Measurements from ENCODE around the gene DAGLB.
"Not testable (repeated sequence)": the region's sequence is repeated elsewhere in the genome, so short reads cannot be mapped to it uniquely, and the experiment has no call there.

GRCh38 chr7:6450591-6450990 is 2.8 kb upstream of the DAGLB start:
- TF ChIP-seq POLR2AphosphoS5 (IDR thresholded peaks at IDR 0.05; ENCODE audit: borderline replicate concordance, low read depth, low read length); EZH2 (IDR thresholded peaks at IDR 0.05); FOXP2 (optimal IDR thresholded peaks at IDR 0.05; ENCODE audit: control extremely low read depth, extremely low read length, insufficient read depth): not testable (repeated sequence)

All from SK-N-MC (cell line).